Ascending aorta (tissue), 2 donors: ENCODE measurements around the gene CYP4A22. TPM values are rescaled to one million over a fixed set of nuclear protein-coding genes. Genes with fewer than 3 reads are reported as not detected.

Experiments
- DNase-seq, 2 donors: peaks; one replicate each; pipeline ENCODE4 v3.0.0-alpha.2; 2019; ENCODE audit warnings: low spot score in 2 of 2
- H3K27ac ChIP-seq, 2 donors: fragments of 200-600 bp; sonication (generic); one replicate each; pipeline ENCODE4 v1.5.1; 2016 to 2017; ENCODE audit warnings: mild to moderate bottlenecking in 1 of 2
- H3K27me3 ChIP-seq: fragments of 200-600 bp; sonication (generic); one replicate; pipeline ENCODE4 v1.5.1; 2017
- H3K36me3 ChIP-seq, 2 donors: fragments of 200-600 bp; sonication (generic); one replicate each; pipeline ENCODE4 v1.5.1; 2016
- H3K4me1 ChIP-seq, 2 donors: fragments of 200-600 bp; sonication (generic); one replicate each; pipeline ENCODE4 v1.5.1; 2016 to 2017; ENCODE audit warnings: mild to moderate bottlenecking in 1 of 2
- H3K4me3 ChIP-seq, 2 donors: fragments of 200-600 bp; sonication (generic); one replicate each; pipeline ENCODE4 v1.5.1; 2016 to 2017; ENCODE audit warnings: mild to moderate bottlenecking in 1 of 2
- H3K9me3 ChIP-seq, 2 donors: fragments of 200-600 bp; sonication (generic); one replicate each; pipeline ENCODE4 v1.5.1; 2016
- intact Hi-C: fragments of 100-400 bp; cut with DNase I; formaldehyde crosslinking; loops from one replicate; pipeline ENCODE4 v1.15.1; 2023
- total RNA-seq: library from RNA; depleted of rRNA; stranded (reverse); fragments of >200 nt; gene quantifications from one replicate; pipeline ENCODE4 v1.1.0, GENCODE V29; 2016
- TF ChIP-seq, protein P1 (sequence below), 3 experiments: fragments of 200-600 bp in 2 of 3; fragments of 450-650 bp in 1 of 3; sonication (generic) in 2 of 3; IDR thresholded peaks; one replicate each; pipeline ENCODE4 v1.5.1; 2016 to 2019; ENCODE audit warnings: antibody characterized with exemption in 3 of 3, mild to moderate bottlenecking in 1 of 3, moderate library complexity in 1 of 3

Gene CYP4A22
- total RNA-seq, 1 donor from 2014 or later, result not detected

DNA sequence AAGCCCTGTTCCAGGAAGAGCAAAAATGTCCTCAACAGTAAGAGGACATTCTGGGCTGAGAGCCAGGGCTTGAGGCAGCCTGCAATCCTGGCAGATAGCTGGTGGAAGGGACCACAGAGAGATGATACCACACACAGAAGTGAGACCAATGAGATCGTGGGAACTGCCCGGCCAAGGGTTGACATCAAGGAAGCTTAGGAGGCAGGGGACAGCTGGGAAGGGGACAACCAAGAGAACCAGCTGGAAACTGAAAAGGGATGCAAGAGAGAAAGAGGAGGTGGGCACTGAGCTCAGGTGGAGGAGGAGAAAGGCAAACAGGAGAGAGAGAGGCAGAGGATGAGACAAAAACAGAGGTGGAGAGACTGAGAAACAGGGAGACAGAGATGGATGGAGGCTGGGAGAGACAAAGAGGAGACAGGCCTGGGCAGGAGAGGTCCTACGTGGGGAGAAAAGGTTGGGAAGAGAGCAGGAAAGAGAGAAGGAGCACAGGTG is 43.4 kb downstream of the CYP4A22 start:
- H3K9me3 ChIP-seq, result no peaks in the 10 kb centered on the region
- no peak for DNase-seq
- intact Hi-C loops, result loop anchor here (5.0 kb wide), 1 partner anchor 542 kb away; no protein-coding TSS in a partner anchor
- no peak overlapping the region for H3K27ac ChIP-seq
- H3K4me1 ChIP-seq, result peaks cover 0 to 12% of the 10 kb centered on the region in 2 donors
- H3K36me3 ChIP-seq, result no peaks in the 10 kb centered on the region
- TF ChIP-seq, protein P1, sequence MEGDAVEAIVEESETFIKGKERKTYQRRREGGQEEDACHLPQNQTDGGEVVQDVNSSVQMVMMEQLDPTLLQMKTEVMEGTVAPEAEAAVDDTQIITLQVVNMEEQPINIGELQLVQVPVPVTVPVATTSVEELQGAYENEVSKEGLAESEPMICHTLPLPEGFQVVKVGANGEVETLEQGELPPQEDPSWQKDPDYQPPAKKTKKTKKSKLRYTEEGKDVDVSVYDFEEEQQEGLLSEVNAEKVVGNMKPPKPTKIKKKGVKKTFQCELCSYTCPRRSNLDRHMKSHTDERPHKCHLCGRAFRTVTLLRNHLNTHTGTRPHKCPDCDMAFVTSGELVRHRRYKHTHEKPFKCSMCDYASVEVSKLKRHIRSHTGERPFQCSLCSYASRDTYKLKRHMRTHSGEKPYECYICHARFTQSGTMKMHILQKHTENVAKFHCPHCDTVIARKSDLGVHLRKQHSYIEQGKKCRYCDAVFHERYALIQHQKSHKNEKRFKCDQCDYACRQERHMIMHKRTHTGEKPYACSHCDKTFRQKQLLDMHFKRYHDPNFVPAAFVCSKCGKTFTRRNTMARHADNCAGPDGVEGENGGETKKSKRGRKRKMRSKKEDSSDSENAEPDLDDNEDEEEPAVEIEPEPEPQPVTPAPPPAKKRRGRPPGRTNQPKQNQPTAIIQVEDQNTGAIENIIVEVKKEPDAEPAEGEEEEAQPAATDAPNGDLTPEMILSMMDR (IDR thresholded peaks at IDR 0.05), result no peak
- H3K4me3 ChIP-seq, result no peak overlapping the region
- no peaks in the 10 kb centered on the region for H3K27me3 ChIP-seq

DNA sequence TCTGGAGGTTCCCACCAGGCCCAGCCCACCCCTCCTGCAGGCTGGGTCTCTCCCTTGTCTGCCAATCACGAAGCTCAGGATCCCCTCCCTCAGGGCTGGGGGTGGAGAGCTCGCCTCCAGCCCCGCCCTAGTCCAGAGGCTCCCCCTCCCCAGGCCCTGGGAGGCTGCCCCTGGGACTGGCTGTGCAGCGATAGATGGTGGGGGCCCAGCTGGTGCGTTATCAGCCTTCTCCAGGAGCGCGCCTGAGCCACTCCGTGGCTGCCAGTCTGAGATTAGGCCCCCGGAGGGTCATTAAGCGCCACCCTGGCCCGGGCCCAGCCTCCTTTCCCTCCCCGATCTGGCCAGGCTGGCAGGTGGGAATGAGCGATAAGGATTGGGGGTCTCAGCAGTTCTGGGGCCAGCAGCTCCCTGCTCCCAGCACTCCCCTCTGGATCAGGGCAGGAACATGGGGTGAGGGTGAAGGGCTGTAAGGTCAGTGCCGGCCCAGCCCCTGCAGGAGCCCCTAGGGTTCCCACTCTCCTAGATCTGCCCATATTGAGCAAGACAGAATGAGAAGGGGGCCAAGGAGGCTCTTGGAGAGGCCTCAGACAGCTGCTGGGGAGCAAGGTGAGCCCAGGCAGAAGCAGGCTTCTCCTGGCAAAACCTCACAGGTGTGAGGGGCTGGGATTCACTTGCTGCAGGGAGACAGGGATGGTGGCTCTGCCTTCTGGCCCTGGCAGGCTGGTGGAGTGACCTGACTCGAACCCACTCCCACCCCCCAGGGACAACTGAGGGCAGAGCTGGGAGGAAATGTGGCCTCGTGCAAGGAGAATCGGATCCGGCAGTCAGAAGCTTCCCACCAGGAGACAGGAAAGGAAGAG is 44.1 kb downstream of the CYP4A22 start:
- intact Hi-C loops, result loop anchor here (5.0 kb wide), 1 partner anchor 541 kb away; no protein-coding TSS in a partner anchor
- no peak overlapping the region for H3K27ac ChIP-seq

DNA sequence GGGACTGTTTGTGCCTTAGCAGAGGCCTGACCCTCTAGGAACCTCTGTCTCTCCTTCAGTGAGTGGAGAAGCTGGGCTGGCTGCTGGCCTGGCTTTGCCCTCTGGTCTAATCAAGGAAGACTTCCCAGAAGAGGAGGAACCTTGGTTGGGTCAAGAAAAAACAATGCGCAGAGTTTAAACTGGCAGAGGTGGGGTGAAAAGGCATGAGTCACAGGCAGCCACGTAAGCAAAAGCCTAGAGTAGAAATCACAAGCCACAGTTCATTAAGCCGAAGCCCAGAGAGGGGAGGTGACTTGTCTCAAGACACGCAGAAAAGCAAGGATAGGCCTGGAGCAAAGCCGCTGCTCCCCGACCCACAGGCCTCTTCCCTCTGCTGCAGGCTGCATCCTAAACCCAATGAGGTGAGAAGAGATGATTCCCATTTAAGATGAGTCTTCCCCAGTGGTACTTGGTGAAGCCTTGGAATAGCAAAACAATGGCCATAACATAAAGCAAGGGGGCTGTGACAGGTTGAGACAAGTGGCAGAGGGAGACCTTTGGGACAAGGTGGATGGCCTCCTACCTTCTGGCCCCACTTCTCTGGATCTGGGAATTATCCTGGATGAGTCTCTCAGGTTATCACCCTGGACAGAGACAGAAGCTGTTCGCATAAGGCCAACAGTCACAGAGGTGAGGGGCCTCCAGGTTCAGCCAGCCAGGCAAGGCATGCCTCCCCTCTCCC is 44.9 kb downstream of the CYP4A22 start:
- Histone ChIP-seq H3K9me3 (no peaks in the 10 kb centered on the region), H3K27me3 (no peaks in the 10 kb centered on the region), H3K36me3 (no peaks in the 10 kb centered on the region), H3K27ac (no peak overlapping the region), H3K4me3 (no peak overlapping the region), H3K4me1 (peaks cover 0 to 12% of the 10 kb centered on the region in 2 donors)
- TF ChIP-seq, protein P1 (IDR thresholded peaks at IDR 0.05), result no peak
- intact Hi-C loops, result loop anchor here (5.0 kb wide), 1 partner anchor 540 kb away; no protein-coding TSS in a partner anchor
- no peak for DNase-seq

More for the DNA sequence above, 44.1 kb downstream of the CYP4A22 start:
- Histone ChIP-seq H3K4me1 (peaks cover 0 to 12% of the 10 kb centered on the region in 2 donors), H3K36me3 (no peaks in the 10 kb centered on the region), H3K27me3 (no peaks in the 10 kb centered on the region), H3K9me3 (no peaks in the 10 kb centered on the region), H3K4me3 (no peak overlapping the region)
- no peak for DNase-seq
- TF ChIP-seq, protein P1 (IDR thresholded peaks at IDR 0.05), result no peak

DNA sequence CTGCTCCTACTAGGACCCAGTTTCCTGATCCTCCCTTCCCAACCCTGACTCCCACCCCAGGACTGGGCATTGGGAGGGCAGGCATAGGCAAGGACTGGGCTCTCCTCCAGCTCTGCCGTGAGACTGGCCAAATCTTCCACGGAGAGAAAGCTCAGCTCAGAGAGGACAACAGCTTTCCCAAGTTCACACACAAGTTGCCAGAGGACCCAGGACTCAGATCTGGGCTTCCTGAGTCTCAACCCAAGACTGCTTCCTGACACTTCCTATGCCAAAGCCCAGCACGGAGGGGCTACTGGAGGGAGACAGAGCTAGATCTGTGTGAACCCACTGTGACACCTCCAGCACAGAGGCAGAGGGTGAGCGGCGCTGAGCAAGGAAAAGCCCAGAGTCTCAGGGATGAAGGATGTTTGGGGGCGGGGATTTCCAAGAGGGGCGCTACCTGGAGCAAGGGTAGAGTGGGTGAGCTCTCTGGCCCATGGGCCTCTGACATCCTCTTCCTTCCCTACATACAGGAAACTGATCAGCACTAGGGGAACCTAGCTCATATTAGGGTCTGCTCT is 45.5 kb downstream of the CYP4A22 start:
- TF ChIP-seq, protein P1 (IDR thresholded peaks at IDR 0.05), result no peak
- no peaks in the 10 kb centered on the region for H3K36me3 ChIP-seq
- DNase-seq, result no peak
- intact Hi-C loops, result loop anchor here (5.0 kb wide), 1 partner anchor 540 kb away; no protein-coding TSS in a partner anchor
- H3K27me3 ChIP-seq, result no peaks in the 10 kb centered on the region
- no peak overlapping the region for H3K4me3 ChIP-seq
- no peak overlapping the region for H3K27ac ChIP-seq
- no peaks in the 10 kb centered on the region for H3K9me3 ChIP-seq
- H3K4me1 ChIP-seq, result peaks cover 0 to 12% of the 10 kb centered on the region in 2 donors

DNA sequence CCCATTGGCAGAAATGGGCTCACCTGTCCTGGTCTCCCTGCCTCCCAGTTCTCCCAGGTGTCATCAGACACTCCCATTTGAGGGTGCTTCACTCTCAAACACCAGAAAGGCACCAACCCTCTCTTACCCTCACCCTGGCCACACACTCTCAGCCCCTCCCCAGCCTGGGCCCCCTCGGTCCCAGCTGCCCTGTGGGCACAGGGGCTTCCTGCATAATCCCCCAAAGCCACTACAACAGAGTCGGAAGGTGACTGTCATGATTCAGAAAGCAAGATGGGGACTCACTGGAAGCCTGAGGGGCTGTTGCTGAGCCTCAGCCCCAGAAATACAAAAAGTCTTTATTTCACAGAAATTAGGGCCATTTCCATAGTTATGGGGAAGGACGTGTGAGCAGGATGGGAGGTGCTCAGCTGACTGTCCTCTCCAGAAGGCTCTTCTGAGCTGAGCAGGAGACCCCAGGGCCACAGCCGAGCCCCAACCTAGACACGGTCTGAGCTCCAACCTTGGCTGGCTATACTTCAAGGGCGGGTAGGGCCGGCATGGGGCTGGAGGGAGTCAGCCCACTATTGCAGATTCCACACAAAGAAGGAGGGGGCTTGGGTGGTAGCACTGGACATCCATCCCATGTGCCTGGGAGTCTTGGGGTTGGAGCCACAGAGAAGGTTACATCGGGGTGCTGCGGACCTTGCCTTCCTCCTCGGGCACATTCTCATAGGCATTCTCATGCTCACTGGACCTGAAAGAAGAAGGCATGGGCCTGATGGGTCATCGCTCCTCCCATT is 46.3 kb downstream of the CYP4A22 start:
- no peak overlapping the region for H3K4me3 ChIP-seq
- DNase-seq, result no peak
- H3K36me3 ChIP-seq, result no peaks in the 10 kb centered on the region
- H3K9me3 ChIP-seq, result no peaks in the 10 kb centered on the region
- peaks cover 0 to 12% of the 10 kb centered on the region in 2 donors for H3K4me1 ChIP-seq
- H3K27me3 ChIP-seq, result no peaks in the 10 kb centered on the region
- TF ChIP-seq, protein P1 (IDR thresholded peaks at IDR 0.05), result no peak
- intact Hi-C loops, result loop anchor here (5.0 kb wide), 1 partner anchor 539 kb away; no protein-coding TSS in a partner anchor
- no peak overlapping the region for H3K27ac ChIP-seq
